SU-DHL-6 (cell line): Measurements from ENCODE around the gene APRT.

Experiments
- H2AFZ ChIP-seq: fragments of 200-600 bp; sonication (generic); 2 replicates; pipeline ENCODE4 v1.6.1; 2014; ENCODE audit warnings: low read depth, mild to moderate bottlenecking, moderate library complexity, mixed read lengths, antibody characterized with exemption, low read length; ENCODE audit not compliant: severe bottlenecking
- H3F3A ChIP-seq: fragments of 200-600 bp; shearing (Covaris generic); 2 replicates; pipeline ENCODE4 v1.6.0; 2016; ENCODE audit warnings: antibody characterized with exemption, mild to moderate bottlenecking; ENCODE audit not compliant: insufficient read depth
- H3K27ac ChIP-seq: fragments of 200-600 bp; sonication (generic); 2 replicates; pipeline ENCODE4 v1.5.1; 2016; ENCODE audit warnings: low read depth, mild to moderate bottlenecking, low read length, moderate library complexity, mixed read lengths
- H3K27me3 ChIP-seq: fragments of 200-600 bp; sonication (generic), shearing (Covaris generic); 2 replicates; pipeline ENCODE4 v1.6.0; 2014; ENCODE audit warnings: mild to moderate bottlenecking, low read length
- H3K36me3 ChIP-seq: fragments of 200-600 bp; sonication (generic); 2 replicates; pipeline ENCODE4 v1.6.1; 2014; ENCODE audit warnings: mild to moderate bottlenecking, low read length, mixed read lengths
- H3K4me2 ChIP-seq: fragments of 300-600, 200-600 bp; shearing (Covaris generic), sonication (generic); 2 replicates; pipeline ENCODE4 v1.6.0; 2014; ENCODE audit warnings: low read length, low read depth, mild to moderate bottlenecking; ENCODE audit not compliant: poor library complexity, severe bottlenecking
- H3K4me3 ChIP-seq: fragments of 200-600 bp; sonication (generic); 2 replicates; pipeline ENCODE4 v1.5.1; 2014; ENCODE audit warnings: antibody characterized with exemption, low read length, mild to moderate bottlenecking, mixed read lengths; ENCODE audit not compliant: insufficient read depth, poor library complexity, severe bottlenecking
- H3K79me2 ChIP-seq: fragments of 200-600 bp; sonication (generic); 2 replicates; pipeline ENCODE4 v1.6.1; 2014; ENCODE audit warnings: mild to moderate bottlenecking, low read length, moderate library complexity; ENCODE audit not compliant: insufficient read depth
- H3K9ac ChIP-seq: fragments of 200-600 bp; sonication (generic); 2 replicates; pipeline ENCODE4 v1.7.0; 2014; ENCODE audit warnings: mild to moderate bottlenecking, low read length
- H3K9me2 ChIP-seq: fragments of 200-600 bp; sonication (generic); replicated peaks from 2 replicates; pipeline ENCODE4 v1.6.1; 2014; ENCODE audit warnings: low read length; ENCODE audit not compliant: insufficient read depth
- H3K9me3 ChIP-seq: fragments of 200-600 bp; sonication (generic); 2 replicates; pipeline ENCODE4 v1.6.1; 2014; ENCODE audit warnings: low read length, mixed read lengths; ENCODE audit not compliant: insufficient read depth
- H4K20me1 ChIP-seq: fragments of 200-600 bp; sonication (generic); 2 replicates; pipeline ENCODE4 v1.6.1; 2014; ENCODE audit warnings: low read depth, mild to moderate bottlenecking, antibody characterized with exemption, low read length, moderate library complexity, mixed read lengths
- EZH2phosphoT487 ChIP-seq: fragments of 200-600 bp; sonication (generic), shearing (Covaris generic); conservative IDR thresholded peaks from 2 replicates; pipeline ENCODE4 v1.6.1; 2018; ENCODE audit warnings: mild to moderate bottlenecking, antibody characterized with exemption, low read length, moderate library complexity, mixed read lengths
- TF ChIP-seq, protein P1 (sequence below): fragments of 200-600 bp; sonication (generic); IDR thresholded peaks from one replicate; pipeline ENCODE4 v1.5.1; 2017; ENCODE audit warnings: antibody characterized with exemption, mild to moderate bottlenecking, low read length, moderate library complexity; ENCODE audit not compliant: insufficient read depth, poor library complexity, severe bottlenecking

APRT gene

DNA sequence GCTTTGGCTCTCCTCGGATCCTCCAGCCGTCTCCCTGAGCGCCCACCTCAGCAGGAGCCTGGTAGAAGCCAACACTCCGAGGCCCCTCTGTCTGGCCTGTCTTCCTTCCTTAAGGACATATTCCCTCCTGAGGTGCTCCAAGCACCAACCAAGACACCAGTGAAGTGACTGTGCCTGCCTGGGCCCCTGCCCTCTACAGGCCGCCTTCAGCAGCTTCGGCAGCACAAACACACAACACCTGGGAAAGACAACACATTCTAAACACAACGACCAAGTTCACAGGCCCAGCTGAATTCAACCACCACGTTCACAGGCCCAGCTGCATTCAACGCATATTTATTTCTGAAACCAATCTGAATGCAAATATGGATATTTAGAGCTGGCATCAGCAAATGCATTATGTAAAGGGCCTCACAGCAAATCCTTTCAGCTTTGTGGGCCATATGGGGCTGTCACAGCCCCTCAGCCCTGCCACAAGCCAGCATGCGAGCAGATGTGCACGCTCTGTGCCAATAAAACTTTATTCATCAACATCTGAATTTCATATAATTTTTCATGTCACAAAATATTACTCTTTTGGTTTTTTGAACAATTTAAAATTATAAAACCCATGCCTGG is 32.8 kb upstream of the APRT start:
- TF ChIP-seq EZH2phosphoT487: no peak
- TF ChIP-seq, protein P1, sequence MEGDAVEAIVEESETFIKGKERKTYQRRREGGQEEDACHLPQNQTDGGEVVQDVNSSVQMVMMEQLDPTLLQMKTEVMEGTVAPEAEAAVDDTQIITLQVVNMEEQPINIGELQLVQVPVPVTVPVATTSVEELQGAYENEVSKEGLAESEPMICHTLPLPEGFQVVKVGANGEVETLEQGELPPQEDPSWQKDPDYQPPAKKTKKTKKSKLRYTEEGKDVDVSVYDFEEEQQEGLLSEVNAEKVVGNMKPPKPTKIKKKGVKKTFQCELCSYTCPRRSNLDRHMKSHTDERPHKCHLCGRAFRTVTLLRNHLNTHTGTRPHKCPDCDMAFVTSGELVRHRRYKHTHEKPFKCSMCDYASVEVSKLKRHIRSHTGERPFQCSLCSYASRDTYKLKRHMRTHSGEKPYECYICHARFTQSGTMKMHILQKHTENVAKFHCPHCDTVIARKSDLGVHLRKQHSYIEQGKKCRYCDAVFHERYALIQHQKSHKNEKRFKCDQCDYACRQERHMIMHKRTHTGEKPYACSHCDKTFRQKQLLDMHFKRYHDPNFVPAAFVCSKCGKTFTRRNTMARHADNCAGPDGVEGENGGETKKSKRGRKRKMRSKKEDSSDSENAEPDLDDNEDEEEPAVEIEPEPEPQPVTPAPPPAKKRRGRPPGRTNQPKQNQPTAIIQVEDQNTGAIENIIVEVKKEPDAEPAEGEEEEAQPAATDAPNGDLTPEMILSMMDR: no peak
- H3K79me2 ChIP-seq: no peaks in the 10 kb centered on the region
- no peaks in the 10 kb centered on the region for H3K27me3 ChIP-seq
- H3K27ac ChIP-seq: no peak overlapping the region
- H3K9me2 ChIP-seq: no peaks in the 10 kb centered on the region
- H2AFZ ChIP-seq: no peak overlapping the region
- H3K36me3 ChIP-seq: no peaks in the 10 kb centered on the region
- H4K20me1 ChIP-seq: no peaks in the 10 kb centered on the region
- no peak overlapping the region for H3K9ac ChIP-seq
- no peaks in the 10 kb centered on the region for H3K9me3 ChIP-seq
- H3F3A ChIP-seq: no peaks in the 10 kb centered on the region
- no peak overlapping the region for H3K4me2 ChIP-seq
- no peak overlapping the region for H3K4me3 ChIP-seq

DNA sequence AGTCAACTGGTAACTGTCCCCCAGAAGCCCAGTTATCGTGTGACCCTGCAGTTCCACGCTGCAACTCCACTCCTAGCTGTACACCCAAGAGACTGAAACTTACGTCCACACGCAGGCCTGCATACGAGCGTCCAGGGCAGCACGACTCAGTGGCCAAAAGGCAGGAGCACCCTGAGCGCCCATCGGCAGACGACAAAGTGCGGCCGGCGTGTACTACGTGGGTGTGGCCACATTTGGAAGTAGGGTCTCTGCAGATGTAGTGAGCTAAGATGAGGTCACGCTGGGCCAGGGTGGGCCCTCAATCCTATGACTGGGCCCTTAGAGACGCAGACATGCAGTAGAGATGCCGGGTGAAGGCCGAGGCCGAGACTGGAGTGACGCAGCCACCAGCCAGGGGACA is 31.5 kb upstream of the APRT start:
- Histone ChIP-seq H3K9ac (no peak overlapping the region), H2AFZ (no peak overlapping the region)
- no peak for TF ChIP-seq EZH2phosphoT487
- TF ChIP-seq, protein P1: no peak

GRCh38 chr16:88842806-88843205 is 31.1 kb upstream of the APRT start:
- Histone ChIP-seq H3K27ac (no peak overlapping the region), H3K9me3 (no peaks in the 10 kb centered on the region), H3K79me2 (no peaks in the 10 kb centered on the region), H3K4me3 (no peak overlapping the region), H3K9ac (no peak overlapping the region), H3K4me2 (no peak overlapping the region), H3K27me3 (no peaks in the 10 kb centered on the region), H4K20me1 (no peaks in the 10 kb centered on the region), H3K36me3 (no peaks in the 10 kb centered on the region), H2AFZ (no peak overlapping the region), H3K9me2 (no peaks in the 10 kb centered on the region), H3F3A (no peaks in the 10 kb centered on the region)
- TF ChIP-seq EZH2phosphoT487: no peak
- TF ChIP-seq, protein P1: no peak

More for the DNA sequence above, 31.5 kb upstream of the APRT start:
- no peaks in the 10 kb centered on the region for H3K9me3 ChIP-seq
- H3K27ac ChIP-seq: no peak overlapping the region
- no peaks in the 10 kb centered on the region for H3K27me3 ChIP-seq
- no peaks in the 10 kb centered on the region for H3F3A ChIP-seq
- H3K9me2 ChIP-seq: no peaks in the 10 kb centered on the region
- H3K4me3 ChIP-seq: no peak overlapping the region
- no peaks in the 10 kb centered on the region for H3K79me2 ChIP-seq
- no peaks in the 10 kb centered on the region for H3K36me3 ChIP-seq
- H4K20me1 ChIP-seq: no peaks in the 10 kb centered on the region
- H3K4me2 ChIP-seq: no peak overlapping the region
